RWPE1 (cell line): ENCODE measurements around the gene TMEM184A.

Experiments
- CTCF ChIA-PET: fragments of 350-600 bp; sonication (Branson Sonifier 250); formaldehyde crosslinking; extraction: SDS; loops from one replicate; lab custom pipeline; 2021; lab: Yijun Ruan, JAX
- POLR2A ChIA-PET: fragments of 400-600 bp; formaldehyde crosslinking; extraction: SDS; loops from one replicate; lab custom pipeline; 2020; ENCODE audit warnings: antibody characterized with exemption; ENCODE audit not compliant: low non-redundant PET; lab: Yijun Ruan, JAX
- DNase-seq: peaks from one replicate; pipeline ENCODE4 v3.0.0; 2012; ENCODE audit warnings: low spot score
- H3K27ac ChIP-seq: fragments of 450-650 bp; 2 replicates; pipeline ENCODE4 v1.5.1; 2017
- CTCF ChIP-seq: fragments of 450-650 bp; conservative IDR thresholded peaks from 2 replicates; pipeline ENCODE4 v1.5.1; 2017; ENCODE audit warnings: low read depth, mild to moderate bottlenecking

TMEM184A gene

DNA sequence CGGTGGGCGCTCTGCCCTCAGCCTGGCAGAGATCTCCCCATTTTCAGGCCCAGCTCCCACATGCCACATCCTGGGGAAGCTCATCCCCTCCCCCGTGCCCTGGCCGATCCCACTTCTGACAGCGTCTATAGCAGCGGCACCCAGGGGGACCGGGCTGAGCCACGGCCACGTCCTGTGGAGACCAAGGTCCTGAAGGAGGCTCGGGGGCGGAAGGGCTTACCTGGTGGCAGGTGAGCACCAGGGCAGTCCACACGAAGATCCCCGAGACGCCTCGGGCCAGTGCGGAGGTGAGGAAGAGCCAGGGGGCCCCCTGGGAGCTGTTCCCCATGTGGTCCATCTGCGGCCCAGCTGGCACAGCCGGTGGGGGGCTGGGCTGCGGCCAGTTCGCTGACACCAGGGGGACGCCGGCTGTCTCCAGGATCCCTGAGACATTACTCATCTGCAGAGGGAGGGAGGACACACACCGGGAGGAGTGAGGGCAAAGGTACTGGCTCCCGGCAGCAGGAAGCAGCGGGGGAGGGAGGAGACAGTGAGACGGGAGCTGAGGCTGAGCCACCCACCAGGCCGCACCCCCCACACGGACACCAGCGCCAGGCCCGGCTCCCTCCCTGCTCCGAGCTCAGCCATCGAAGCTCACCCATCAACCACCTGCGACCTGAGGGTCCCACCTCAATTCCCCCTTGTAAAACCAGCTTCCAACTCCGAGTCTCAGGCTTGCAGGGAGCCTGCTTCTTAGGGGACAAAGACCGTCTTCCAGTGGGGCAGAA, 776 bp downstream of the TMEM184A start:
- peak; percentile 99 for DNase-seq
- no peak for TF ChIP-seq CTCF
- CTCF ChIA-PET: interaction anchor here (0.5 to 1.9 kb wide), 10 partner anchors 13 to 896 kb away, joined by 3 to 9 read pairs (median 3); partner anchors contain the start of genes CYP2W1 and INTS1
- POLR2A ChIA-PET: interaction anchor here (0.5 to 1.5 kb wide), 4 partner anchors 13 to 30 kb away, joined by 4 to 6 read pairs (median 5); no protein-coding TSS in a partner anchor
- peak overlapping the region; percentile 96 for H3K27ac ChIP-seq

DNA sequence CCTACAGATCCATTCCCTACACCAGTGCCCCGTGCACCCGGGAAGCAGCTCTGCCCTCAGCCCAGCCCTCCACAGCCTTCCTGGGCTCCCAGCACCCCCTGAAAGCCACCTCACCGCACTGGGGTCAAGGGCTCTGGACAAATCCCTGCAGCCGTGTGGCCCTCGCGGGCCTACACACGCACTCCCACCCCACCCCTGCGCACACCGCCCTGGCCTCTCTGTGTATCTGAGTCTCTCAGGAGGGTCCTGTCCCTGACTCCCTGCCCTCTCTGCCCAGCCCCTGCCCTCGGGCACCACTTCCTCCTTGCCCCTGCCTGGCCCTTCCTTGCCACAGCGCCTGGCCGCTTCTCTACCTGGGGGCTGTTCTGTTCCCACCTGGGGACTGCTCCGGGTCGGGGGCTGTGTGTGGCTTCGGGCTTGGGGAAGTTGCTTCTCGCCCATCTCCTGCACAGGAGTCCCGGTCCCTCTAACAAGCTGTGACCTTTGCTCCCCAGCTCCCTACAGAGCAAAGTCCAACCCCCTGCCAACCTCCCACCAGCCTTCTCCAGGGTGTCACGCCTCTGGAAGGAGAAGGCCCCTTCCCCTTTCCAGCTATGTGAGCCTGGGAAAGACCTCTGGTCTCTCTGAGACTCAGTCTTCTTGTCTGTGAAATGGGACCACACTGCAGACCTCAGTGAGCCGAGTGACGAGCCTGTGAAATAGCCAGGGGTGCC, 1.5 kb downstream of the TMEM184A start:
- ChIA-PET POLR2A (no interaction called here), CTCF (interaction anchor here (0.7 kb wide), 3 partner anchors 15 to 204 kb away, joined by 3 to 4 read pairs (median 3); no protein-coding TSS in a partner anchor)
- DNase-seq: no peak
- H3K27ac ChIP-seq: peak overlapping the region; percentile 96
- no peak for TF ChIP-seq CTCF

GRCh38 chr7:1553512-1554210, 2.3 kb downstream of the TMEM184A start:
- ChIA-PET POLR2A (no interaction called here), CTCF (interaction anchor here (0.6 to 0.7 kb wide), 2 partner anchors 47 to 91 kb away, joined by 3 to 4 read pairs; no protein-coding TSS in a partner anchor)
- H3K27ac ChIP-seq: peak overlapping the region; percentile 96

GRCh38 chr7:1552200-1552599, 3.8 kb downstream of the TMEM184A start:
- POLR2A ChIA-PET: no interaction called here
- TF ChIP-seq CTCF: no peak
- CTCF ChIA-PET: interaction anchor here (0.6 to 1.0 kb wide), 2 partner anchors 9 to 37 kb away, joined by 3 to 4 read pairs; no protein-coding TSS in a partner anchor
- peak overlapping the region; percentile 96 for H3K27ac ChIP-seq
- DNase-seq: no peak

More at GRCh38 chr7:1553512-1554210, 2.3 kb downstream of the TMEM184A start:
- DNase-seq: no peak
- no peak for TF ChIP-seq CTCF

DNA sequence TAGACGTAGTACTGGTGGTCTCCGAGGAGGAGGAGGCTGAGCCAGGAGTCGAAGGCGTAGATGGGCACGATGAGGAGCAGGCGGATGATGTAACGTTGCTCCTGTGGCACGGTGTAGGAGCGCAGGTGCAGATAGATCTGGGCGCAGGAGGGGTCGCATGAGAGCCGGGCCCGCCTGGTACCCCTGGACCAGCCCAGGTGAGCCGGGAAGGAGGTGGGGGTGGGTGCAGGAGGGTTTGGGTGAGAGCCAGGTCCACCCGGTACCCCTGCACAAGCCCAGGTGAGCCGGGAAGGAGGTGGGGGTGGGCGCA, 5.2 kb downstream of the TMEM184A start:
- no peak overlapping the region for H3K27ac ChIP-seq
- POLR2A ChIA-PET: no interaction called here
- no peak for TF ChIP-seq CTCF
- DNase-seq: no peak
- CTCF ChIA-PET: no interaction called here
